GM12878 (cell line): ENCODE data around the gene CHD1L. TPM values are rescaled to one million over a fixed set of nuclear protein-coding genes. Genes with fewer than 3 reads are reported as not detected.
A peak's percentile ranks its signal among the peaks of the same experiment; 100 is the strongest.

Source experiments
- BHLHE40 ChIP-seq, 2 experiments: fragments of 450-650 bp in 1 of 2; IDR thresholded peaks; 2 replicates each; pipeline ENCODE4 v1.6.1; 2011 to 2017; ENCODE audit warnings: low read depth in 2 of 2, borderline replicate concordance in 1 of 2, improper control_type of control experiment in 1 of 2, low read length in 1 of 2, mild to moderate bottlenecking in 1 of 2
- CBX3 ChIP-seq: fragments of 200-600 bp; sonication (generic); IDR thresholded peaks from 2 replicates; pipeline ENCODE4 v1.6.1; 2016; ENCODE audit warnings: low read depth, borderline replicate concordance
- CHD1 ChIP-seq: IDR thresholded peaks from 2 replicates; pipeline ENCODE4 v1.6.1; 2012; ENCODE audit warnings: low read depth, low read length, improper control_type of control experiment
- CREM ChIP-seq: IDR thresholded peaks from 2 replicates; pipeline ENCODE4 v1.6.1; 2014; ENCODE audit warnings: antibody characterized with exemption, low read depth
- DPF2 ChIP-seq: fragments of 450-650 bp; IDR thresholded peaks from 2 replicates; pipeline ENCODE4 v1.6.1; 2017; ENCODE audit warnings: mild to moderate bottlenecking
- E2F4 ChIP-seq: IDR thresholded peaks from 2 replicates; pipeline ENCODE4 v1.6.1; 2012; ENCODE audit warnings: low read depth, low read length, improper control_type of control experiment
- ESRRA ChIP-seq: IDR thresholded peaks from 2 replicates; pipeline ENCODE4 v1.6.1; 2012; ENCODE audit warnings: mild to moderate bottlenecking, low read length, improper control_type of control experiment
- EZH2 ChIP-seq: IDR thresholded peaks from 2 replicates; pipeline ENCODE4 v1.6.1; 2012; ENCODE audit warnings: low read depth, mild to moderate bottlenecking, control low read depth, inconsistent platforms, low read length, borderline replicate concordance; ENCODE audit not compliant: control insufficient read depth
- FOS ChIP-seq: IDR thresholded peaks from 3 replicates; pipeline ENCODE4 v1.6.1; 2011; ENCODE audit warnings: borderline replicate concordance; ENCODE audit not compliant: insufficient read length; ENCODE audit errors: extremely low read depth
- GABPA ChIP-seq: IDR thresholded peaks from 2 replicates; pipeline ENCODE4 v1.6.1; 2014; ENCODE audit warnings: antibody characterized with exemption, low read depth, mild to moderate bottlenecking, inconsistent platforms
- HDAC2 ChIP-seq: fragments of 200-600 bp; sonication (generic); IDR thresholded peaks from 2 replicates; pipeline ENCODE4 v1.6.1; 2017
- HDGF ChIP-seq: fragments of 450-650 bp; IDR thresholded peaks from 2 replicates; pipeline ENCODE4 v1.6.1; 2016; ENCODE audit warnings: antibody characterized with exemption
- IKZF2 ChIP-seq, 2 experiments: fragments of 450-650 bp; IDR thresholded peaks; 2 replicates each; pipeline ENCODE4 v1.6.1; 2017; ENCODE audit warnings: mild to moderate bottlenecking in 2 of 2, moderate library complexity in 2 of 2
- KDM1A ChIP-seq: fragments of 200-600 bp; sonication (generic); IDR thresholded peaks from 2 replicates; pipeline ENCODE4 v1.6.1; 2016; ENCODE audit warnings: borderline replicate concordance
- KLF5 ChIP-seq: fragments of 450-650 bp; IDR thresholded peaks from 2 replicates; pipeline ENCODE4 v1.6.1; 2014; ENCODE audit warnings: mild to moderate bottlenecking; ENCODE audit not compliant: partially characterized antibody
- LARP7 ChIP-seq: fragments of 450-650 bp; IDR thresholded peaks from 2 replicates; pipeline ENCODE4 v1.6.1; 2017; ENCODE audit warnings: mild to moderate bottlenecking
- MAX ChIP-seq: IDR thresholded peaks from 2 replicates; pipeline ENCODE4 v1.6.1; 2012; ENCODE audit warnings: low read depth, low read length, improper control_type of control experiment
- MTA3 ChIP-seq: IDR thresholded peaks from 2 replicates; pipeline ENCODE4 v1.6.1; 2012; ENCODE audit warnings: low read length, inconsistent platforms, borderline replicate concordance
- NFYB ChIP-seq: IDR thresholded peaks from 2 replicates; pipeline ENCODE4 v1.6.1; 2011; ENCODE audit warnings: low read depth, mild to moderate bottlenecking, low read length, improper control_type of control experiment, moderate library complexity; ENCODE audit not compliant: insufficient read depth
- RAD51 ChIP-seq: fragments of 450-650 bp; IDR thresholded peaks from 2 replicates; pipeline ENCODE4 v1.6.1; 2016; ENCODE audit warnings: moderate library complexity, mild to moderate bottlenecking, inconsistent platforms
- RBBP5 ChIP-seq: fragments of 200-600 bp; sonication (generic); conservative IDR thresholded peaks from 2 replicates; pipeline ENCODE4 v1.6.1; 2016
- SIN3A ChIP-seq: IDR thresholded peaks from 2 replicates; pipeline ENCODE4 v1.6.1; 2012; ENCODE audit warnings: low read depth, low read length, improper control_type of control experiment
- STAT3 ChIP-seq: IDR thresholded peaks from 2 replicates; pipeline ENCODE4 v1.6.1; 2011; ENCODE audit warnings: low read depth, low read length, improper control_type of control experiment
- YY1 ChIP-seq: IDR thresholded peaks from 2 replicates; pipeline ENCODE4 v1.6.1; 2011; ENCODE audit warnings: low read depth, mild to moderate bottlenecking, low read length
- ZNF24 ChIP-seq: fragments of 450-650 bp; IDR thresholded peaks from 2 replicates; pipeline ENCODE4 v1.6.1; 2017; ENCODE audit warnings: antibody characterized with exemption, mild to moderate bottlenecking
- ZNF384 ChIP-seq: IDR thresholded peaks from 2 replicates; pipeline ENCODE4 v1.6.1; 2012; ENCODE audit warnings: low read depth, mild to moderate bottlenecking, low read length, improper control_type of control experiment, borderline replicate concordance
- ZZZ3 ChIP-seq: IDR thresholded peaks from 2 replicates; pipeline ENCODE4 v1.6.1; 2011; ENCODE audit warnings: low read depth; ENCODE audit not compliant: control insufficient read depth, insufficient read length
- polyA plus RNA-seq, 11 experiments: library from polyadenylated mRNA; depleted of rRNA in 4 of 11; unstranded in 6 of 11; stranded (reverse) in 5 of 11; fragments of >200 nt; fragmentation: Nextera tagmentation in 4 of 11; fragmentation: Illumina TruSeq in 1 of 11; extraction: Ambion mirVana in 4 of 11; extraction: Trizol in 1 of 11; gene quantifications; 1 replicate in 1 of 11; 2 replicates in 10 of 11; pipeline versions ENCODE4 v1.2.1 to v1.2.3, GENCODE V29; 2011 to 2016; ENCODE audit warnings: inconsistent platforms in 2 of 11, missing spikeins in 2 of 11, low read depth in 1 of 11
- total RNA-seq, 4 experiments: library from RNA; depleted of rRNA in 3 of 4; stranded (reverse); fragments of >200 nt in 3 of 4; fragmentation: Illumina TruSeq in 1 of 4; extraction: Trizol in 1 of 4; gene quantifications; 2 replicates each; pipeline versions ENCODE4 v1.2.1 to v1.2.3, GENCODE V29; 2013 to 2021
- TF ChIP-seq, protein P1 (sequence below): IDR thresholded peaks from 2 replicates; pipeline ENCODE4 v1.6.1; 2011; ENCODE audit warnings: borderline replicate concordance, low read depth, mild to moderate bottlenecking, moderate library complexity, mixed read lengths, low read length; ENCODE audit not compliant: insufficient read depth; ENCODE audit errors: extremely low read length
- TF ChIP-seq, protein P2 (sequence below): fragments of 150-350 bp; IDR thresholded peaks from 2 replicates; pipeline ENCODE4 v1.6.1; 2014; ENCODE audit warnings: mild to moderate bottlenecking, low read depth, low read length

CHD1L gene
- total and polyA plus RNA-seq, 10 of the 15 experiments (the other 5 are each of a cell fraction or from before 2014, with no cell fraction given) = 21.2 to 54.2 (median 44.5) TPM

DNA sequence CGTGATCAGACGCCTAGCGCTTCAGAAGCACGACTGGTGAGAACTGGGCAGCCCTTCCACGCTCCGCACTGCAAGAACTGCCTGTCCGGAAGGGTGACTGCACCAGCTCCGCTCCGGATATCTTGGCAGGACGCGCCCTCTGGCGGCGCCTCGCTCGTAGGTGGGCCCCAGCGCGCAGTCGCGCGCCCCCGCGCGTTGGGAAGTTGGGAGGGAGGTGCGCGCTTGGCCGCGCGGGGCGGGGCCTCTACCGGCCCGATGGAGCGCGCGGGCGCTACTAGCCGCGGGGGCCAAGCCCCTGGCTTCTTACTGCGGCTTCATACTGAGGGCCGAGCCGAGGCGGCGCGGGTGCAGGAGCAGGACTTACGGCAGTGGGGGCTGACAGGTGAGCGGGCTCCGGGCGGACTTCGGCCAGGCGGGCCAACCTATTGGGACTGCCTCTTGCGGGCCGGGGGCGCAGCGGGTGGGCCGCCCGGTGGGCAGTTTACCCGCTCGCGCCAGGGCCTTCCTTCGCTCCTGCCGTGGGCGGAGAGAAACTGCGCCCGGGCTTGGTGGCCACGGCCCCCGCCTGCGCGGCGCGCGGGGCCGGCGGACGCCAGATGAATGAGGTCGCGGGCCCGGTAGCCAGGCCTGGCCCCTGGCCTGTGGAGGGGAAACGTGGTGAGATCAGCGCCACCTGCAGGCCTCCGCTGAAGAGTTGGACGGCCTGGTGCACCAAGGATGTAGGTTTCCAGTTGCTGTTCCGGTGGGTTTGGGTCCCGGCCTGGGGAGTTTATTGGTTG, at the start of gene CHD1L (continued):
- TF ChIP-seq, protein P1, sequence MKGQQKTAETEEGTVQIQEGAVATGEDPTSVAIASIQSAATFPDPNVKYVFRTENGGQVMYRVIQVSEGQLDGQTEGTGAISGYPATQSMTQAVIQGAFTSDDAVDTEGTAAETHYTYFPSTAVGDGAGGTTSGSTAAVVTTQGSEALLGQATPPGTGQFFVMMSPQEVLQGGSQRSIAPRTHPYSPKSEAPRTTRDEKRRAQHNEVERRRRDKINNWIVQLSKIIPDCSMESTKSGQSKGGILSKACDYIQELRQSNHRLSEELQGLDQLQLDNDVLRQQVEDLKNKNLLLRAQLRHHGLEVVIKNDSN = no peak
- TF ChIP-seq STAT3 = no peak
- peak; percentile 40 to 60; a peak in 3 of 4 replicates for TF ChIP-seq BHLHE40 (IDR thresholded peaks at IDR 0.05; ENCODE audit: borderline replicate concordance in 1 of 2, low read depth in 2 of 2, low read length in 1 of 2)
- TF ChIP-seq RAD51 = no peak
- TF ChIP-seq ZNF384 = no peak
- no peak; the same call in 1 of the 2 replicates for TF ChIP-seq MTA3
- TF ChIP-seq IKZF2 (IDR thresholded peaks at IDR 0.05) = no peak
- TF ChIP-seq KDM1A = no peak
- no peak for TF ChIP-seq NFYB
- TF ChIP-seq GABPA = no peak
- TF ChIP-seq ESRRA = no peak
- TF ChIP-seq RBBP5 = no peak
- TF ChIP-seq EZH2 = no peak
- peak; percentile 84 for TF ChIP-seq SIN3A
- TF ChIP-seq HDGF = no peak
- no peak for TF ChIP-seq FOS
- 0 out of 2 replicates have a peak, but pooled peaks have one; percentile 40 for TF ChIP-seq E2F4
- TF ChIP-seq LARP7 = peak; percentile 81
- TF ChIP-seq ZZZ3 = no peak
- peak; percentile 29; the same call in 1 of the 2 replicates for TF ChIP-seq HDAC2
- TF ChIP-seq CREM = peak; percentile 66; the same call in 1 of the 2 replicates
- peak; percentile 35; the same call in 1 of the 2 replicates for TF ChIP-seq ZNF24
- TF ChIP-seq MAX = peak; percentile 26; the same call in 1 of the 2 replicates
- no peak for TF ChIP-seq KLF5
- no peak for TF ChIP-seq CBX3
- TF ChIP-seq, protein P2, sequence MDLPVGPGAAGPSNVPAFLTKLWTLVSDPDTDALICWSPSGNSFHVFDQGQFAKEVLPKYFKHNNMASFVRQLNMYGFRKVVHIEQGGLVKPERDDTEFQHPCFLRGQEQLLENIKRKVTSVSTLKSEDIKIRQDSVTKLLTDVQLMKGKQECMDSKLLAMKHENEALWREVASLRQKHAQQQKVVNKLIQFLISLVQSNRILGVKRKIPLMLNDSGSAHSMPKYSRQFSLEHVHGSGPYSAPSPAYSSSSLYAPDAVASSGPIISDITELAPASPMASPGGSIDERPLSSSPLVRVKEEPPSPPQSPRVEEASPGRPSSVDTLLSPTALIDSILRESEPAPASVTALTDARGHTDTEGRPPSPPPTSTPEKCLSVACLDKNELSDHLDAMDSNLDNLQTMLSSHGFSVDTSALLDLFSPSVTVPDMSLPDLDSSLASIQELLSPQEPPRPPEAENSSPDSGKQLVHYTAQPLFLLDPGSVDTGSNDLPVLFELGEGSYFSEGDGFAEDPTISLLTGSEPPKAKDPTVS = no peak
- TF ChIP-seq YY1 = peak; percentile 84
- no peak for TF ChIP-seq CHD1
- TF ChIP-seq DPF2 = peak; percentile 76; the same call in 1 of the 2 replicates
